HepG2 (cell line): ENCODE data around the gene CDCA5. TPM values are rescaled to one million over a fixed set of nuclear protein-coding genes. Genes with fewer than 3 reads are reported as not detected.

Source experiments
- ATAC-seq: fragments of 200-7000 bp; cut with Tn5 transposase; 3 replicates; pipeline ENCODE4 v1.9.1; 2020; ENCODE audit warnings: mild to moderate bottlenecking, moderate library complexity
- BruUV-seq: library from RNA; stranded (reverse); fragments of 400-500 nt; replicated peaks from 2 replicates; lab custom pipeline; 2021; lab: Mats Ljungman, UMichigan
- CTCF ChIA-PET: fragments of 300-600 bp; formaldehyde crosslinking; extraction: SDS; loops from one replicate; lab custom pipeline; 2021; ENCODE audit warnings: low total read pairs, inconsistent platforms, low intra/inter-chr PET ratio; lab: Yijun Ruan, JAX
- POLR2A ChIA-PET: fragments of 350-600 bp; sonication (Branson Sonifier 250); formaldehyde crosslinking; loops from one replicate; lab custom pipeline; 2020; ENCODE audit warnings: antibody characterized with exemption, inconsistent platforms; lab: Yijun Ruan, JAX
- DNase-seq: peaks from one replicate; pipeline ENCODE4 v3.0.0-alpha.2; 2015; ENCODE audit warnings: low spot score
- FAIRE-seq: peaks from 3 replicates; lab custom pipeline; 2011; peaks lifted over from hg19 to GRCh38; lab: Jason Lieb, UNC
- H2AFZ ChIP-seq: one replicate; pipeline ENCODE4 v1.6.1; 2011; ENCODE audit warnings: low read length, inconsistent platforms
- H3K27ac ChIP-seq: fragments of 300-600 bp; 3 replicates; pipeline ENCODE4 v1.8.0; 2011; ENCODE audit warnings: mixed run types, mild to moderate bottlenecking, mixed read lengths, low read length, inconsistent platforms; ENCODE audit not compliant: insufficient read depth; ENCODE audit errors: extremely low read length
- H3K27me3 ChIP-seq, 2 experiments: fragments of 200-600 bp in 1 of 2; 2 replicates in 1 of 2; 3 replicates in 1 of 2; pipeline versions ENCODE4 v1.6.0 to v1.8.0; 2011; ENCODE audit warnings: low read length in 2 of 2, mild to moderate bottlenecking in 2 of 2, moderate library complexity in 2 of 2, inconsistent platforms in 1 of 2; ENCODE audit not compliant: insufficient read depth in 2 of 2, control insufficient read depth in 1 of 2
- H3K36me3 ChIP-seq, 2 experiments: fragments of 200-600 bp in 1 of 2; replicated peaks in 1 of 2; 2 replicates in 1 of 2; 3 replicates in 1 of 2; pipeline versions ENCODE4 v1.5.1 to v1.8.0; 2011; ENCODE audit warnings: low read length in 2 of 2, inconsistent platforms in 1 of 2; ENCODE audit not compliant: insufficient read depth in 2 of 2, control insufficient read depth in 1 of 2
- H3K4me1 ChIP-seq: 2 replicates; pipeline ENCODE4 v1.5.1; 2012; ENCODE audit warnings: low read length, inconsistent platforms; ENCODE audit not compliant: insufficient read depth
- H3K4me2 ChIP-seq: 2 replicates; pipeline ENCODE4 v1.6.0; 2011; ENCODE audit warnings: low read depth, low read length, inconsistent platforms
- H3K4me3 ChIP-seq, 3 experiments: fragments of 200-600 bp in 1 of 3; sonication (generic), shearing (Covaris generic) in 1 of 3; replicated peaks in 1 of 3; 2 replicates each; pipeline ENCODE4 v1.5.1; 2011 to 2016; ENCODE audit warnings: low read length in 3 of 3, inconsistent platforms in 2 of 3, low read depth in 2 of 3, mild to moderate bottlenecking in 2 of 3, control low read depth in 1 of 3, mixed read lengths in 1 of 3; ENCODE audit not compliant: insufficient read depth in 1 of 3
- H3K79me2 ChIP-seq: one replicate; pipeline ENCODE4 v1.6.1; 2011; ENCODE audit warnings: low read length, inconsistent platforms; ENCODE audit not compliant: insufficient read depth
- H3K9ac ChIP-seq: 2 replicates; pipeline ENCODE4 v1.6.0; 2011; ENCODE audit warnings: mild to moderate bottlenecking, low read depth, low read length, inconsistent platforms; ENCODE audit not compliant: insufficient read depth
- H3K9me3 ChIP-seq: 2 replicates; pipeline ENCODE4 v1.5.1; 2012; ENCODE audit warnings: mild to moderate bottlenecking, low read length
- H4K20me1 ChIP-seq: 2 replicates; pipeline ENCODE4 v1.6.0; 2011; ENCODE audit warnings: inconsistent platforms, mild to moderate bottlenecking, low read length, moderate library complexity; ENCODE audit not compliant: insufficient read depth
- JUND ChIP-seq: sonication (generic); formaldehyde crosslinking; IDR thresholded peaks from 2 replicates; pipeline ENCODE4 v1.8.0; 2022; ENCODE audit warnings: mild to moderate bottlenecking, missing genetic modification reagents
- MED13 ChIP-seq: sonication (generic); formaldehyde crosslinking; IDR thresholded peaks from 2 replicates; pipeline ENCODE4 v1.5.0; 2020; ENCODE audit warnings: missing genetic modification reagents
- MED8 ChIP-seq: sonication (generic); formaldehyde crosslinking; IDR thresholded peaks from 2 replicates; pipeline ENCODE4 v1.8.1; 2023; ENCODE audit warnings: mild to moderate bottlenecking, missing genetic modification reagents; ENCODE audit not compliant: insufficient replicate concordance
- MEIS2 ChIP-seq: sonication (generic); formaldehyde crosslinking; IDR thresholded peaks from 2 replicates; pipeline ENCODE4 v1.9.0; 2021; ENCODE audit warnings: mild to moderate bottlenecking, missing genetic modification reagents
- PRDM4 ChIP-seq: sonication (generic); formaldehyde crosslinking; IDR thresholded peaks from 2 replicates; pipeline ENCODE4 v1.9.0; 2021; ENCODE audit warnings: missing genetic modification reagents, borderline replicate concordance
- XBP1 ChIP-seq: sonication (generic); formaldehyde crosslinking; IDR thresholded peaks from 2 replicates; pipeline ENCODE4 v1.5.0; 2020; ENCODE audit warnings: missing genetic modification reagents
- ZNF230 ChIP-seq: sonication (generic); formaldehyde crosslinking; IDR thresholded peaks from 2 replicates; pipeline ENCODE4 v1.4.0; 2020; ENCODE audit warnings: mild to moderate bottlenecking, missing genetic modification reagents
- ZNF235 ChIP-seq: sonication (generic); formaldehyde crosslinking; IDR thresholded peaks from 2 replicates; pipeline ENCODE4 v1.8.1; 2023; ENCODE audit warnings: mild to moderate bottlenecking, missing genetic modification reagents, borderline replicate concordance
- ZNF510 ChIP-seq: sonication (generic); formaldehyde crosslinking; IDR thresholded peaks from 2 replicates; pipeline ENCODE4 v1.4.0; 2020; ENCODE audit warnings: low read depth, mild to moderate bottlenecking, missing genetic modification reagents
- ZXDC ChIP-seq: sonication (generic); formaldehyde crosslinking; IDR thresholded peaks from 2 replicates; pipeline ENCODE4 v1.5.0; 2020; ENCODE audit warnings: mild to moderate bottlenecking, missing genetic modification reagents
- WGBS: methylation state at CpG from one replicate; pipeline ENCODE4 v1.1.6; 2017; ENCODE audit warnings: low lambda C conversion rate; 5-methylcytosine and 5-hydroxymethylcytosine counted together
- in situ Hi-C: cut with HindIII; loops from 2 replicates; pipeline ENCODE4 v1.10.0; 2017; ENCODE audit warnings: low pct_unique_long_range_greater_than_20kb; ENCODE audit not compliant: extremely low pct_ligation_motif_present
- intact Hi-C: fragments of 100-400 bp; cut with micrococcal nuclease; formaldehyde crosslinking; loops from one replicate; pipeline ENCODE4 v1.10.0; 2022; ENCODE audit not compliant: unreplicated experiment
- polyA plus RNA-seq, 8 experiments: library from polyadenylated mRNA; depleted of rRNA in 3 of 8; stranded (reverse) in 7 of 8; unstranded in 1 of 8; fragments of >200 nt; fragmentation: Illumina TruSeq in 4 of 8; extraction: Trizol in 4 of 8; gene quantifications; 2 replicates each; pipeline versions ENCODE4 v1.2.1 to v1.2.3, GENCODE V29; 2011 to 2016; ENCODE audit warnings: low read depth in 4 of 8, missing spikeins in 1 of 8, mixed read lengths in 1 of 8; ENCODE audit not compliant: insufficient read depth in 1 of 8
- total RNA-seq, 5 experiments: library from RNA; depleted of rRNA; stranded (reverse); fragments of >200 nt; fragmentation: Illumina TruSeq; extraction: Trizol; gene quantifications; 2 replicates each; pipeline ENCODE4 v1.2.3, GENCODE V29; 2016; ENCODE audit warnings: low read depth in 1 of 5

Gene CDCA5
- total and polyA plus RNA-seq, 2 of the 13 experiments (the other 11 are each of a cell fraction or from before 2014, with no cell fraction given): 13.5 to 50.6 TPM

GRCh38 chr11:65102142-65103095 lies 18.6 kb upstream of the CDCA5 start:
- no peak for ATAC-seq
- no peaks in the 10 kb centered on the region for H3K27me3 ChIP-seq
- H3K27ac ChIP-seq: no peak overlapping the region
- WGBS: 95% methylated on average over 8 of the region's 8 CpGs
- in situ Hi-C loops (no loop called here), intact Hi-C loops (no loop called here)
- no peaks in the 10 kb centered on the region for H3K9me3 ChIP-seq
- no TSS peak for BruUV-seq
- peaks cover 6% of the 10 kb centered on the region for H3K4me1 ChIP-seq
- no peak for DNase-seq
- POLR2A ChIA-PET: interaction anchor here (1.2 kb wide), 2 partner anchors 9 to 10 kb away, joined by 3 to 5 read pairs; partner anchors contain the start of gene TM7SF2
- no peak for TF ChIP-seq MED13 (CRISPR knock-in tag)
- no peak for TF ChIP-seq ZNF235 (CRISPR knock-in tag)
- no peak for TF ChIP-seq ZNF510
- TF ChIP-seq MEIS2 (CRISPR knock-in tag): no peak
- no peak for TF ChIP-seq MED8
- TF ChIP-seq ZNF230: no peak
- TF ChIP-seq JUND (CRISPR knock-in tag): no peak
- TF ChIP-seq ZXDC (CRISPR knock-in tag): no peak
- no peak for TF ChIP-seq XBP1 (CRISPR knock-in tag)
- TF ChIP-seq PRDM4 (CRISPR knock-in tag): no peak
- peaks cover 3 to 18% of the 10 kb centered on the region in 2 experiments; a peak in 3 of 5 replicates for H3K36me3 ChIP-seq
- CTCF ChIA-PET: no interaction called here
- no peaks in the 10 kb centered on the region for H4K20me1 ChIP-seq
- H3K9ac ChIP-seq: no peak overlapping the region
- H3K79me2 ChIP-seq: no peaks in the 10 kb centered on the region
- no peak overlapping the region for H2AFZ ChIP-seq
- no peak for FAIRE-seq
- no peak overlapping the region for H3K4me2 ChIP-seq
- no peak overlapping the region for H3K4me3 ChIP-seq
